T-helper 17 cell (primary cell): ENCODE data around the gene DDT. TPM values are rescaled to one million over a fixed set of nuclear protein-coding genes. Genes with fewer than 3 reads are reported as not detected.
"Not testable (repeated sequence)": the region's sequence is repeated elsewhere in the genome, so short reads cannot be mapped to it uniquely, and the experiment has no call there.

ENCODE experiments used
- ATAC-seq: fragments of 150-1000 bp; cut with Tn5 transposase; 2 replicates; pipeline ENCODE4 v1.10.0; 2021; ENCODE audit warnings: mild to moderate bottlenecking, moderate library complexity
- DNase-seq, 3 donors: peaks; one replicate each; pipeline versions ENCODE4 v3.0.0 to v3.0.0-alpha.2; 2020 to 2021
- H3K9me3 ChIP-seq: one replicate; pipeline ENCODE4 v1.7.0; 2013; ENCODE audit warnings: low read length, mild to moderate bottlenecking; ENCODE audit not compliant: control insufficient read depth, poor library complexity, severe bottlenecking
- H3K27ac Mint-ChIP-seq: one replicate; pipeline ENCODE4 v1.8.0; 2022; ENCODE audit warnings: mild to moderate bottlenecking, moderate library complexity, mixed read lengths
- H3K27me3 Mint-ChIP-seq: one replicate; pipeline ENCODE4 v1.8.0; 2022; ENCODE audit warnings: mixed read lengths
- H3K36me3 Mint-ChIP-seq: one replicate; pipeline ENCODE4 v1.8.0; 2022; ENCODE audit warnings: low read depth, mixed read lengths
- H3K4me1 Mint-ChIP-seq: one replicate; pipeline ENCODE4 v1.8.0; 2022; ENCODE audit warnings: mild to moderate bottlenecking, mixed read lengths
- H3K4me3 Mint-ChIP-seq: one replicate; pipeline ENCODE4 v1.8.0; 2022; ENCODE audit warnings: mild to moderate bottlenecking, moderate library complexity, mixed read lengths
- total RNA-seq, 4 donors: library from RNA in 2 of 4; stranded (reverse) in 2 of 4; gene quantifications; one replicate each; pipeline ENCODE4 v1.2.3 and lab custom pipeline; 2022 to 2026

Gene DDT
- total RNA-seq, 2 donors from 2014 or later: 69.4 to 74.2 TPM

- DNase-seq (no peak), ATAC-seq (no peak)
- Mint-ChIP-seq H3K4me3 (no peak overlapping the region), H3K27ac (no peak overlapping the region), H3K36me3 (peaks cover 2% of the 10 kb centered on the region), H3K4me1 (peaks cover 6% of the 10 kb centered on the region), H3K27me3 (peaks cover 31% of the 10 kb centered on the region)
- no peaks in the 10 kb centered on the region for H3K9me3 ChIP-seq
Observed at GRCh38 chr22:24003887-24004286, 29.6 kb upstream of the DDT start.

- H3K9me3 ChIP-seq: no peaks in the 10 kb centered on the region
- DNase-seq (no peak), ATAC-seq (no peak)
- Mint-ChIP-seq H3K36me3 (peaks cover 2% of the 10 kb centered on the region), H3K27ac (no peak overlapping the region), H3K27me3 (peaks cover 31% of the 10 kb centered on the region), H3K4me1 (peaks cover 7% of the 10 kb centered on the region), H3K4me3 (no peak overlapping the region)
Observed at GRCh38 chr22:24002851-24003250, 28.6 kb upstream of the DDT start.

GRCh38 chr22:24002272-24002671 lies 28.0 kb upstream of the DDT start:
- no peak for DNase-seq
- ATAC-seq: no peak
- Mint-ChIP-seq H3K4me1 (peaks cover 11% of the 10 kb centered on the region), H3K27me3 (peaks cover 31% of the 10 kb centered on the region), H3K27ac (no peak overlapping the region), H3K4me3 (no peak overlapping the region), H3K36me3 (peaks cover 2% of the 10 kb centered on the region)
- no peaks in the 10 kb centered on the region for H3K9me3 ChIP-seq

GRCh38 chr22:24001314-24001713 lies 27.1 kb upstream of the DDT start:
- no peak overlapping the region for H3K4me3 Mint-ChIP-seq
- peaks cover 13% of the 10 kb centered on the region for H3K4me1 Mint-ChIP-seq
- DNase-seq (no peak), ATAC-seq (no peak)
- H3K27ac Mint-ChIP-seq: no peak overlapping the region
- peaks cover 2% of the 10 kb centered on the region for H3K36me3 Mint-ChIP-seq
- peaks cover 31% of the 10 kb centered on the region for H3K27me3 Mint-ChIP-seq
- no peaks in the 10 kb centered on the region for H3K9me3 ChIP-seq

- H3K36me3 Mint-ChIP-seq, ATAC-seq: not testable (repeated sequence)
Observed at GRCh38 chr22:23999779-24000178, 25.5 kb upstream of the DDT start.

GRCh38 chr22:23997092-23997491 lies 22.9 kb upstream of the DDT start:
- H3K4me1 Mint-ChIP-seq: peaks cover 13% of the 10 kb centered on the region
- H3K27ac Mint-ChIP-seq: no peak overlapping the region
- H3K9me3 ChIP-seq: no peaks in the 10 kb centered on the region
- no peak overlapping the region for H3K4me3 Mint-ChIP-seq
- H3K27me3 Mint-ChIP-seq: peaks cover 15% of the 10 kb centered on the region
- no peaks in the 10 kb centered on the region for H3K36me3 Mint-ChIP-seq
- DNase-seq: no peak
- ATAC-seq: no peak

More at GRCh38 chr22:23999779-24000178, 25.5 kb upstream of the DDT start:
- Mint-ChIP-seq H3K27ac (peak overlapping the region; percentile 34), H3K27me3 (peaks cover 31% of the 10 kb centered on the region), H3K4me1 (peaks cover 14% of the 10 kb centered on the region)
- not testable (repeated sequence) for DNase-seq, H3K4me3 Mint-ChIP-seq, H3K9me3 ChIP-seq

GRCh38 chr22:23993581-23994177 lies 19.4 kb upstream of the DDT start:
- peaks cover 11% of the 10 kb centered on the region for H3K4me1 Mint-ChIP-seq
- not testable (repeated sequence) for DNase-seq, H3K4me3 Mint-ChIP-seq, H3K36me3 Mint-ChIP-seq, ATAC-seq, H3K27me3 Mint-ChIP-seq, H3K9me3 ChIP-seq
- H3K27ac Mint-ChIP-seq: peak overlapping the region; percentile 54

GRCh38 chr22:23993080-23993479 lies 18.8 kb upstream of the DDT start:
- H3K4me1 Mint-ChIP-seq: peaks cover 11% of the 10 kb centered on the region
- DNase-seq, H3K36me3 Mint-ChIP-seq, H3K27me3 Mint-ChIP-seq, H3K4me3 Mint-ChIP-seq, ATAC-seq, H3K9me3 ChIP-seq: not testable (repeated sequence)
- H3K27ac Mint-ChIP-seq: peak overlapping the region; percentile 54

- H3K4me1 Mint-ChIP-seq, DNase-seq, H3K4me3 Mint-ChIP-seq, ATAC-seq, H3K36me3 Mint-ChIP-seq, H3K9me3 ChIP-seq, H3K27ac Mint-ChIP-seq: not testable (repeated sequence)
- H3K27me3 Mint-ChIP-seq: peaks cover 13% of the 10 kb centered on the region
Observed at GRCh38 chr22:23989583-23990244, 15.5 kb upstream of the DDT start.

GRCh38 chr22:23986538-23987178 lies 12.4 kb upstream of the DDT start:
- not testable (repeated sequence) for H3K9me3 ChIP-seq, ATAC-seq, H3K4me3 Mint-ChIP-seq, H3K36me3 Mint-ChIP-seq, H3K27ac Mint-ChIP-seq, DNase-seq
- Mint-ChIP-seq H3K4me1 (peaks cover 12% of the 10 kb centered on the region), H3K27me3 (peaks cover 17% of the 10 kb centered on the region)

GRCh38 chr22:23986089-23986488 lies 11.8 kb upstream of the DDT start:
- not testable (repeated sequence) for H3K9me3 ChIP-seq, ATAC-seq, H3K4me3 Mint-ChIP-seq, H3K27ac Mint-ChIP-seq, H3K36me3 Mint-ChIP-seq, DNase-seq
- Mint-ChIP-seq H3K27me3 (peaks cover 17% of the 10 kb centered on the region), H3K4me1 (peaks cover 12% of the 10 kb centered on the region)

GRCh38 chr22:23984430-23984829 lies 10.2 kb upstream of the DDT start:
- Mint-ChIP-seq H3K4me1 (peaks cover 10% of the 10 kb centered on the region), H3K27ac (peak overlapping the region; percentile 27), H3K36me3 (peaks cover 5% of the 10 kb centered on the region), H3K4me3 (no peak overlapping the region), H3K27me3 (peaks cover 17% of the 10 kb centered on the region)
- H3K9me3 ChIP-seq: no peaks in the 10 kb centered on the region
- DNase-seq (peak in 2 of 3 donors; percentile 21 to 35), ATAC-seq (peak; percentile 92)

GRCh38 chr22:23980567-23980966 lies 6.3 kb upstream of the DDT start:
- H3K4me3 Mint-ChIP-seq, H3K36me3 Mint-ChIP-seq, H3K9me3 ChIP-seq, H3K27ac Mint-ChIP-seq, H3K27me3 Mint-ChIP-seq, H3K4me1 Mint-ChIP-seq, ATAC-seq, DNase-seq: not testable (repeated sequence)
